Measurements from ENCODE around the gene RIMBP2.
"Not testable (repeated sequence)": the region's sequence is repeated elsewhere in the genome, so short reads cannot be mapped to it uniquely, and the experiment has no call there.

The RIMBP2 gene

GRCh38 chr12:130688999-130689398, 27.1 kb downstream of the RIMBP2 start:
- not testable (repeated sequence) for H3K9me3 ChIP-seq (ENCODE audit: control insufficient read depth, low read length); H3K27ac ChIP-seq (ENCODE audit: low read depth, low read length, severe bottlenecking); H3K4me3 ChIP-seq (ENCODE audit: extremely low read depth, insufficient read depth, low read length, poor library complexity, severe bottlenecking); H3K4me1 ChIP-seq (ENCODE audit: control insufficient read depth, insufficient read depth, low read length, poor library complexity, severe bottlenecking); H3K36me3 ChIP-seq (ENCODE audit: control insufficient read depth, insufficient read depth, low read length)
- WGBS, 2 experiments (ENCODE audit: insufficient coverage in 2 of 2), result 84 to 93% methylated on average over 9 to 13 of the region's 16 CpGs

DNA sequence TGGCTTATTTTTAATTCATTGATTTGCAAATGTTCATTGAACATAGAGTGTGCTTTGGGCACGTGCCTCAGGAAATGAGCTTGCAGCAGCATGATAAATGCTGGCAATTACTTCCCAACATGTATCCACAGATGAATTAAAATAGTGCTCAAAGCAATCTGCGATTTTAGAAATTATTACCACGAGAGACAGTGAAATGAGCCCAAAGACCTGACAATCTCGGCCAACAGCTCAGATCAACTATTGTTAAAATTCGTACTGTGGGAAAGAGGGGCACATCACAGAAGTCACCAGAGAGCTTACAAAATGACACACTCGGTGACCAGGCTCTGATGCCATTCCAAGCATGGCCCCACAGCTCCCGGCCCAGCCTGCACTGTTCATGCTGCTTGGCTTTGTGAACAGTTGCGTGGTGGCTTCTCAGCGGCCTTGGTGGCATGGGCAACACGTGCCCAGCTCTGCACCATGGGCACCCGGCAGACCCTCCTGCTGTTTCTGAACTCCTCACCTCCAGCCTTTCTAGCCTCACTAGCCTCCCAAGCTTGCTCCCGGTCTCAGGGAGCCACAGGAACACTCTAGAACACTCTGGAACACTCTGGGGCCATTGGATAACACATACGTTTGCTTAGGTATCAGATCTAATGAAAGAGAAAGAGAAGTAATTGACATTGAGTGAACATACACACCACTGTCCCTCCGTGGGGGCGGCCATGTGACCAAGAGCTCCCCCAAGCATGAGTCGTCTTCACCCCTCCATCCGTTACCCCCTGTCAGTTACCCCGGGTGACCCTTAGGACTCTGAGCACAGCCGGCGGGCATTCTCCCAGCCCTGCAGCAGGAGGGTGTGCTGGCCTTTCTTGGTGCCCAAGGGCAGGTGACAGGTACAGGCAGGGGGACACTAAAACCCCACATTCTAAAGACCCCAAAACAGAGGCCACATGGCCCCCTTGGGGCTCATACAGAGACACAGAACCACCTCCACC, 28.0 kb downstream of the RIMBP2 start:
- Histone ChIP-seq H3K9me3 (ENCODE audit: control insufficient read depth, low read length) (no peaks in the 10 kb centered on the region), H3K36me3 (ENCODE audit: control insufficient read depth, insufficient read depth, low read length) (no peaks in the 10 kb centered on the region), H3K4me3 (ENCODE audit: extremely low read depth, insufficient read depth, low read length, poor library complexity, severe bottlenecking) (no peak overlapping the region), H3K4me1 (ENCODE audit: control insufficient read depth, insufficient read depth, low read length, poor library complexity, severe bottlenecking) (no peaks in the 10 kb centered on the region), H3K27ac (ENCODE audit: low read depth, low read length, severe bottlenecking) (no peak overlapping the region)
- WGBS, 2 experiments (ENCODE audit: insufficient coverage in 2 of 2), result 92 to 95% methylated on average over 13 to 18 of the region's 20 CpGs

- Histone ChIP-seq H3K27ac (ENCODE audit: low read depth, low read length, severe bottlenecking) (no peak overlapping the region), H3K9me3 (ENCODE audit: control insufficient read depth, low read length) (no peaks in the 10 kb centered on the region), H3K36me3 (ENCODE audit: control insufficient read depth, insufficient read depth, low read length) (no peaks in the 10 kb centered on the region), H3K4me3 (ENCODE audit: extremely low read depth, insufficient read depth, low read length, poor library complexity, severe bottlenecking) (no peak overlapping the region), H3K4me1 (ENCODE audit: control insufficient read depth, insufficient read depth, low read length, poor library complexity, severe bottlenecking) (no peaks in the 10 kb centered on the region)
- 95% methylated on average over 3 to 4 of the region's 10 CpGs for WGBS, 2 experiments (ENCODE audit: insufficient coverage in 2 of 2)
Observed at GRCh38 chr12:130687190-130687589, 28.9 kb downstream of the RIMBP2 start.

- Histone ChIP-seq H3K4me3 (ENCODE audit: extremely low read depth, insufficient read depth, low read length, poor library complexity, severe bottlenecking) (no peak overlapping the region), H3K4me1 (ENCODE audit: control insufficient read depth, insufficient read depth, low read length, poor library complexity, severe bottlenecking) (no peaks in the 10 kb centered on the region), H3K36me3 (ENCODE audit: control insufficient read depth, insufficient read depth, low read length) (no peaks in the 10 kb centered on the region), H3K27ac (ENCODE audit: low read depth, low read length, severe bottlenecking) (no peak overlapping the region), H3K9me3 (ENCODE audit: control insufficient read depth, low read length) (no peaks in the 10 kb centered on the region)
- 92 to 94% methylated on average over 13 to 32 of the region's 32 CpGs for WGBS, 2 experiments (ENCODE audit: insufficient coverage in 2 of 2)
Observed at GRCh38 chr12:130686511-130686991, 29.5 kb downstream of the RIMBP2 start.

DNA sequence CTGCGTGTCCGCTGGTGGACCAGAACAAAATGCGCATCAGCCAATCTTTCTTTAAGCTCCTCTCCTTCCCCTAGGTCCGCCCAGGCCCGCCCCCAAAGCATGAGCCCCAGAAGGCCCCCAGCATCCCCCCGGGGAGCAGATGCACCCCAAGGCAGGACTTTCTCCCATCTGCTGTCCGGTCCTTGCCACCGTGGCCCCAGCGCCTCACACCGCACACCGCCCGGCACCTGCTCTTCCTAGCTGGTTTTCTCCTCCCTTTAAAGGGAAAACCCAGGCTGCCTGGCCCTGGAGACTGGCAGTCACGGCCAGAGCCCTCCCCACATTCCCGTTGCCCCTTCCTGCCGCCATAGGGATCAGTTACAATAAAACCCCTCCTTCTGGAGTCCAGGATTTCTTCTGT, 30.2 kb downstream of the RIMBP2 start:
- H3K4me1 ChIP-seq (ENCODE audit: control insufficient read depth, insufficient read depth, low read length, poor library complexity, severe bottlenecking), result no peaks in the 10 kb centered on the region

GRCh38 chr12:130685250-130685787, 30.8 kb downstream of the RIMBP2 start:
- 92 to 97% methylated on average over 12 to 13 of the region's 14 CpGs for WGBS, 2 experiments (ENCODE audit: insufficient coverage in 2 of 2)

More for the DNA sequence above, 30.2 kb downstream of the RIMBP2 start:
- H3K9me3 ChIP-seq (ENCODE audit: control insufficient read depth, low read length), result no peaks in the 10 kb centered on the region
- WGBS, 2 experiments (ENCODE audit: insufficient coverage in 2 of 2), result 88 to 99% methylated on average over 14 to 15 of the region's 15 CpGs
- H3K36me3 ChIP-seq (ENCODE audit: control insufficient read depth, insufficient read depth, low read length), result no peaks in the 10 kb centered on the region
- no peak overlapping the region for H3K4me3 ChIP-seq (ENCODE audit: extremely low read depth, insufficient read depth, low read length, poor library complexity, severe bottlenecking)
- no peak overlapping the region for H3K27ac ChIP-seq (ENCODE audit: low read depth, low read length, severe bottlenecking)

DNA sequence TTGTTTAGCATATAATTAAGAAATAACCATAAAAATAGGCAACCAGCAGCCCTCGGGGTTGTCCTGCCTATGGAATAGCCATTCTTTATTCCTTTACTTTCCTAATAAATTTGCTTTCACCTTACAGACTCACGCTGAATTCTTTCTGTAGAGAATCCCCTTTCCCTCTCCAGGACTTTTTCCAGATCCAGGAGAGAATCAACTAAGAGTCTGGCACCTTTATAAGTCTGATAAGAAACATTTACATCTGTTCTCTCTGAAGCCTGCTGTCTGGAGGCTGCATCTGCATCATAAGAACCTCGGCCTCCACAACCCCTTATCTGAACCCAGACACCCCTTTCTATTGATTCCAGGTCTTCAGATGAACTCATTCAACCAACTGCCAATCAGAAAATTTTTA, 32.3 kb downstream of the RIMBP2 start:
- 70 to 83% methylated on average over 3 of the region's 3 CpGs for WGBS, 2 experiments (ENCODE audit: insufficient coverage in 2 of 2)
- no peak overlapping the region for H3K4me3 ChIP-seq (ENCODE audit: extremely low read depth, insufficient read depth, low read length, poor library complexity, severe bottlenecking)
- H3K9me3 ChIP-seq (ENCODE audit: control insufficient read depth, low read length), result no peaks in the 10 kb centered on the region
- no peaks in the 10 kb centered on the region for H3K4me1 ChIP-seq (ENCODE audit: control insufficient read depth, insufficient read depth, low read length, poor library complexity, severe bottlenecking)
- no peak overlapping the region for H3K27ac ChIP-seq (ENCODE audit: low read depth, low read length, severe bottlenecking)
- no peaks in the 10 kb centered on the region for H3K36me3 ChIP-seq (ENCODE audit: control insufficient read depth, insufficient read depth, low read length)

More at GRCh38 chr12:130685250-130685787, 30.8 kb downstream of the RIMBP2 start:
- Histone ChIP-seq H3K36me3 (ENCODE audit: control insufficient read depth, insufficient read depth, low read length) (no peaks in the 10 kb centered on the region), H3K27ac (ENCODE audit: low read depth, low read length, severe bottlenecking) (no peak overlapping the region), H3K4me3 (ENCODE audit: extremely low read depth, insufficient read depth, low read length, poor library complexity, severe bottlenecking) (no peak overlapping the region), H3K4me1 (ENCODE audit: control insufficient read depth, insufficient read depth, low read length, poor library complexity, severe bottlenecking) (no peaks in the 10 kb centered on the region), H3K9me3 (ENCODE audit: control insufficient read depth, low read length) (no peaks in the 10 kb centered on the region)

DNA sequence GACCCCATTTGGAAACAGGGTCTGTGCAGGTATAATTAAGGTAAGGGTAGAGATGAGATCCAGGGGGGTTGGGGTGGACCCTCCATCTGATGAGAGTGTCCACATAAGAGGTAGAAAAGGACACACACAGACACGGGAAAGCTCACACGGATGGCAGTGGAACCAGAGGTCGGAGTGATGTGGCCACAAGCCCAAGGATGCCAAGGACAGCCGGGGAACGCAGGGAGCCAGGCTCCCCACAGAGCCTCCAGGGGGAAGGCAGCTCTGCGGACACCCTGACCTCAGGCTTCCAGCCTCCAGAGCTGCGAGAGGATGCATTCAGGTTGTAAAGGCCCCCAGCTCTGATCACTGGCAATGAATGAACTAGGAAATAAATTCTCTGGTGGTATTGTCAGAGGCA, 33.0 kb downstream of the RIMBP2 start:
- no peaks in the 10 kb centered on the region for H3K9me3 ChIP-seq (ENCODE audit: control insufficient read depth, low read length)
- no peaks in the 10 kb centered on the region for H3K36me3 ChIP-seq (ENCODE audit: control insufficient read depth, insufficient read depth, low read length)
- H3K27ac ChIP-seq (ENCODE audit: low read depth, low read length, severe bottlenecking), result no peak overlapping the region
- 87 to 89% methylated on average over 6 of the region's 7 CpGs for WGBS, 2 experiments (ENCODE audit: insufficient coverage in 2 of 2)
- no peak overlapping the region for H3K4me3 ChIP-seq (ENCODE audit: extremely low read depth, insufficient read depth, low read length, poor library complexity, severe bottlenecking)
- no peaks in the 10 kb centered on the region for H3K4me1 ChIP-seq (ENCODE audit: control insufficient read depth, insufficient read depth, low read length, poor library complexity, severe bottlenecking)

DNA sequence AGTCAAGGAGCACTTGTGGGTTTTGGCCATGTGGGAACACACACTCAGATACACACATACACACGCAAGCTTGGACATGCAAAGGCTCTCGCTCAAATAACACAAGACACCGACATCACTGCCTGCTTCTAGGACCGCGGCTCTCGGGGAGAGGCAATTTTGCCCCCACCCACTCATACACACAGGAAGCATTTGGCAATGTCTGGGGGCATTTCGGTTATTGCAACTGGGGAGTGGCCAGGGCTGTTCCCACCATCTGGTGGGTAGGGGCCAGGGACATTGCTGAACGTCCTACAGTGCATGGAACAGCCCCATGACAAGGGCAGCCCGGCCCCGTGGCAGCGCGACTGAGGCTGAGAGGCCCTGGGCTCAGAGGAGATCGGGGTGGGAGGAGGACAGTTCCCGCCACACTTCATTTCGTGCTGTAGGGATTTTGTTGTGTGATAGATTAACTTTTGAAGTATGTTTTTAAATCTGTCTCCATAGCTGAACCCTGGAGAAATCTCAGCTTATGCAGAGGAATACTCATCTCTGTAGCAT, 35.6 kb downstream of the RIMBP2 start:
- H3K9me3 ChIP-seq (ENCODE audit: control insufficient read depth, low read length), result no peaks in the 10 kb centered on the region
- WGBS, 2 experiments (ENCODE audit: insufficient coverage in 2 of 2), result 88 to 90% methylated on average over 10 to 14 of the region's 15 CpGs
- no peaks in the 10 kb centered on the region for H3K4me1 ChIP-seq (ENCODE audit: control insufficient read depth, insufficient read depth, low read length, poor library complexity, severe bottlenecking)
- H3K4me3 ChIP-seq (ENCODE audit: extremely low read depth, insufficient read depth, low read length, poor library complexity, severe bottlenecking), result no peak overlapping the region
- H3K36me3 ChIP-seq (ENCODE audit: control insufficient read depth, insufficient read depth, low read length), result no peaks in the 10 kb centered on the region
- no peak overlapping the region for H3K27ac ChIP-seq (ENCODE audit: low read depth, low read length, severe bottlenecking)

DNA sequence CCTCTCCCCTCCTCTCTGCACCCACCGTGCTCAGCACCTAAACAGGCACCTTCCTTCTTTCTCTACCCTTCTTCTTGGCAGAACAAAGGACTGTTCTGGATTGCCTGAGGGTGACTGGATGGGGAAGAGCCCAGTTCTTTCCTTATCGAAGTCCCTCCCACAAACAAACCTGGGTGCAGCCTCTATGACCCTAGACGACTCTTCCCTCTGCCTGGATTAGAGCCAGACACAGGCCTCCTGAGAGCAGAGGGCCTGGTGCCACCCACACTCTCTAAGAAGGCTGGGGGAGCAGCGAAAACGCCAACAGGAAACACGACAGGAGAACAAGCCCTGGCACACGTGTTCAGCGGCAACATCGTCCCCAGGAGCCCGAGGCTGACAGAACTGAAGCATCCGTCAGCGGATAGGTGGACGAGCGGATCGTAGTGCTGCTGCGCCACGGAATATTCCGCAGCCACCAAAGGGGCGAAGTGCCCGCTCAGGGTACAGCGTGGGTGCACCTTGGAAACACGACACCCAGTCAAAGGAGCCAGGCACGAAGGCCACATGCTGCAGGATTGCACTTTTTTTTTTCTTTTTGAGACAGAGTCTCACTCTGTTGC, 38.0 kb downstream of the RIMBP2 start:
- Histone ChIP-seq H3K27ac (ENCODE audit: low read depth, low read length, severe bottlenecking) (no peak overlapping the region), H3K36me3 (ENCODE audit: control insufficient read depth, insufficient read depth, low read length) (no peaks in the 10 kb centered on the region), H3K9me3 (ENCODE audit: control insufficient read depth, low read length) (peaks cover 4% of the 10 kb centered on the region), H3K4me1 (ENCODE audit: control insufficient read depth, insufficient read depth, low read length, poor library complexity, severe bottlenecking) (no peaks in the 10 kb centered on the region), H3K4me3 (ENCODE audit: extremely low read depth, insufficient read depth, low read length, poor library complexity, severe bottlenecking) (no peak overlapping the region)
- WGBS, 2 experiments (ENCODE audit: insufficient coverage in 2 of 2), result 88 to 90% methylated on average over 21 to 23 of the region's 23 CpGs
